SK-N-SH treated with all-trans-retinoic acid at 6 μM for 48 hours (cell line): ENCODE measurements around the gene B3GALNT2.

Experiments
- ARNTL ChIP-seq: fragments of 450-650 bp; formaldehyde crosslinking; IDR thresholded peaks from 2 replicates; pipeline ENCODE4 v1.5.0; 2020; ENCODE audit warnings: low read depth, mild to moderate bottlenecking, moderate library complexity, borderline replicate concordance
- BACH2 ChIP-seq: fragments of 250-450 bp; sonication (Bioruptor Pico); IDR thresholded peaks from 2 replicates; pipeline ENCODE4 v1.9.0; 2021; ENCODE audit warnings: mild to moderate bottlenecking, borderline replicate concordance
- CSRNP3 ChIP-seq: fragments of 250-450 bp; sonication (Bioruptor Pico); IDR thresholded peaks from 2 replicates; pipeline ENCODE4 v1.5.1; 2021; ENCODE audit warnings: mild to moderate bottlenecking, moderate library complexity
- PPARA ChIP-seq: fragments of 250-450 bp; sonication (Bioruptor Pico); IDR thresholded peaks from 2 replicates; pipeline ENCODE4 v1.5.0; 2020; ENCODE audit warnings: mild to moderate bottlenecking, borderline replicate concordance
- ZC3H10 ChIP-seq: fragments of 250-450 bp; sonication (Bioruptor Pico); IDR thresholded peaks from 2 replicates; pipeline ENCODE4 v1.5.1; 2021; ENCODE audit warnings: mild to moderate bottlenecking, moderate library complexity
- ZNF565 ChIP-seq: fragments of 450-650 bp; formaldehyde crosslinking; conservative IDR thresholded peaks from 2 replicates; pipeline ENCODE4 v1.5.0; 2020; ENCODE audit warnings: low read depth, mild to moderate bottlenecking, moderate library complexity

GRCh38 chr1:235455097-235455496 is 49.2 kb downstream of the B3GALNT2 start:
- TF ChIP-seq BACH2 (CRISPR knock-in tag) (no peak), PPARA (CRISPR knock-in tag) (no peak), ZNF565 (CRISPR knock-in tag) (no peak), CSRNP3 (CRISPR knock-in tag) (no peak), ARNTL (no peak), ZC3H10 (CRISPR knock-in tag) (no peak)
